Measurements from ENCODE around the gene TMC2.

GRCh38 chr20:2519115-2519809 lies 17.1 kb upstream of the TMC2 start:
- TF ChIP-seq, protein P1, sequence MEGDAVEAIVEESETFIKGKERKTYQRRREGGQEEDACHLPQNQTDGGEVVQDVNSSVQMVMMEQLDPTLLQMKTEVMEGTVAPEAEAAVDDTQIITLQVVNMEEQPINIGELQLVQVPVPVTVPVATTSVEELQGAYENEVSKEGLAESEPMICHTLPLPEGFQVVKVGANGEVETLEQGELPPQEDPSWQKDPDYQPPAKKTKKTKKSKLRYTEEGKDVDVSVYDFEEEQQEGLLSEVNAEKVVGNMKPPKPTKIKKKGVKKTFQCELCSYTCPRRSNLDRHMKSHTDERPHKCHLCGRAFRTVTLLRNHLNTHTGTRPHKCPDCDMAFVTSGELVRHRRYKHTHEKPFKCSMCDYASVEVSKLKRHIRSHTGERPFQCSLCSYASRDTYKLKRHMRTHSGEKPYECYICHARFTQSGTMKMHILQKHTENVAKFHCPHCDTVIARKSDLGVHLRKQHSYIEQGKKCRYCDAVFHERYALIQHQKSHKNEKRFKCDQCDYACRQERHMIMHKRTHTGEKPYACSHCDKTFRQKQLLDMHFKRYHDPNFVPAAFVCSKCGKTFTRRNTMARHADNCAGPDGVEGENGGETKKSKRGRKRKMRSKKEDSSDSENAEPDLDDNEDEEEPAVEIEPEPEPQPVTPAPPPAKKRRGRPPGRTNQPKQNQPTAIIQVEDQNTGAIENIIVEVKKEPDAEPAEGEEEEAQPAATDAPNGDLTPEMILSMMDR (IDR thresholded peaks at IDR 0.05), result no peak
- TF ChIP-seq POLR2AphosphoS5 (IDR thresholded peaks at IDR 0.05; ENCODE audit: low read depth, low read length), result no peak
- no peak for TF ChIP-seq SIN3A (IDR thresholded peaks at IDR 0.05; ENCODE audit: borderline replicate concordance, insufficient read depth, low read depth, low read length)
- no peak for TF ChIP-seq REST (IDR thresholded peaks at IDR 0.05; ENCODE audit: insufficient read depth in 1 of 2, low read depth in 2 of 2, low read length in 1 of 2)
- no peak for TF ChIP-seq TCF7L2 (IDR thresholded peaks at IDR 0.05; ENCODE audit: low read depth, low read length)
